Keratinocyte (primary cell): ENCODE results near the gene CDA. TPM values are rescaled to one million over a fixed set of nuclear protein-coding genes. Genes with fewer than 3 reads are reported as not detected.
A peak's percentile ranks its signal among the peaks of the same experiment; 100 is the strongest.

Source experiments
- DNase-seq: peaks from one replicate; pipeline ENCODE4 v3.0.0-alpha.2; 2011; ENCODE audit warnings: low read depth, missing footprints, low spot score
- FAIRE-seq: peaks from 2 replicates; lab custom pipeline; 2011; peaks lifted over from hg19 to GRCh38; lab: Jason Lieb, UNC
- H2AFZ ChIP-seq: 2 replicates; pipeline ENCODE4 v1.6.0; 2012; ENCODE audit warnings: low read length, control low read depth, inconsistent platforms; ENCODE audit not compliant: control insufficient read depth
- H3K27ac ChIP-seq: 2 replicates; pipeline ENCODE4 v1.5.1; 2011; ENCODE audit warnings: low read length; ENCODE audit not compliant: control insufficient read depth, insufficient read depth
- H3K27me3 ChIP-seq: 3 replicates; pipeline ENCODE4 v1.6.0; 2011; ENCODE audit warnings: low read length; ENCODE audit not compliant: control insufficient read depth, insufficient read depth; ENCODE audit errors: extremely low read depth
- H3K36me3 ChIP-seq, 2 experiments: 2 replicates in 1 of 2; 3 replicates in 1 of 2; pipeline ENCODE4 v1.5.1; 2011; ENCODE audit warnings: low read length in 2 of 2, mild to moderate bottlenecking in 1 of 2; ENCODE audit not compliant: control insufficient read depth in 2 of 2, insufficient read depth in 2 of 2; ENCODE audit errors: extremely low read depth in 1 of 2
- H3K4me1 ChIP-seq: 3 replicates; pipeline ENCODE4 v1.5.1; 2011; ENCODE audit warnings: low read length; ENCODE audit not compliant: control insufficient read depth, insufficient read depth; ENCODE audit errors: extremely low read depth
- H3K4me2 ChIP-seq: 3 replicates; pipeline ENCODE4 v1.6.0; 2011; ENCODE audit warnings: low read depth, low read length; ENCODE audit not compliant: control insufficient read depth, insufficient read depth; ENCODE audit errors: extremely low read depth
- H3K4me3 ChIP-seq, 3 experiments: fragments of 200-600 bp in 1 of 3; sonication (generic) in 1 of 3; 2 replicates in 2 of 3; 3 replicates in 1 of 3; pipeline ENCODE4 v1.5.1; 2011 to 2016; ENCODE audit warnings: low read length in 3 of 3, mild to moderate bottlenecking in 3 of 3, control low read depth in 2 of 3, inconsistent platforms in 1 of 3, low read depth in 1 of 3, mixed read lengths in 1 of 3, mixed run types in 1 of 3, moderate library complexity in 1 of 3; ENCODE audit not compliant: control insufficient read depth in 2 of 3, insufficient read depth in 2 of 3; ENCODE audit errors: extremely low read depth in 1 of 3
- H3K79me2 ChIP-seq: 2 replicates; pipeline ENCODE4 v1.6.0; 2012; ENCODE audit warnings: low read length; ENCODE audit not compliant: control insufficient read depth, insufficient read depth
- H3K9ac ChIP-seq: 3 replicates; pipeline ENCODE4 v1.6.0; 2011; ENCODE audit warnings: low read length; ENCODE audit not compliant: control insufficient read depth, insufficient read depth; ENCODE audit errors: extremely low read depth
- H3K9me1 ChIP-seq: 3 replicates; pipeline ENCODE4 v1.6.0; 2011; ENCODE audit warnings: low read length; ENCODE audit not compliant: control insufficient read depth, insufficient read depth; ENCODE audit errors: extremely low read depth
- H3K9me3 ChIP-seq: 2 replicates; pipeline ENCODE4 v1.5.1; 2012; ENCODE audit warnings: low read depth, low read length; ENCODE audit not compliant: control insufficient read depth
- H4K20me1 ChIP-seq: 3 replicates; pipeline ENCODE4 v1.6.0; 2011; ENCODE audit warnings: low read length; ENCODE audit not compliant: control insufficient read depth, insufficient read depth; ENCODE audit errors: extremely low read depth
- EZH2 ChIP-seq: IDR thresholded peaks from one replicate; pipeline ENCODE4 v1.6.1; 2012; ENCODE audit warnings: inconsistent platforms, mild to moderate bottlenecking, low read length, moderate library complexity
- dilution Hi-C: fragments of 300-500 bp; cut with MboI; formaldehyde crosslinking; loops from one replicate; pipeline ENCODE4 v1.7.0; 2020; ENCODE audit warnings: low sequenced_read_pairs; ENCODE audit not compliant: extremely low pct_ligation_motif_present
- polyA plus RNA-seq, 5 experiments: library from polyadenylated mRNA; depleted of rRNA in 3 of 5; stranded (reverse) in 3 of 5; stranded (forward) in 1 of 5; unstranded in 1 of 5; fragments of >200 nt; gene quantifications; 1 replicate in 1 of 5; 2 replicates in 3 of 5; 3 replicates in 1 of 5; pipeline versions ENCODE4 v1.2.1 to v1.2.3, GENCODE V29; 2011 to 2012; ENCODE audit warnings: missing spikeins in 2 of 5, low read depth in 1 of 5, low replicate concordance in 1 of 5
- TF ChIP-seq, protein P1 (sequence below), 3 experiments: IDR thresholded peaks in 1 of 3; conservative IDR thresholded peaks in 1 of 3; optimal IDR thresholded peaks in 1 of 3; 2 replicates in 2 of 3; 3 replicates in 1 of 3; pipeline versions ENCODE3 to v1.5.1; 2011; ENCODE audit warnings: low read length in 3 of 3, mild to moderate bottlenecking in 3 of 3, moderate library complexity in 2 of 3, control low read depth in 1 of 3, inconsistent platforms in 1 of 3; ENCODE audit not compliant: insufficient read depth in 2 of 3; ENCODE audit errors: extremely low read depth in 1 of 3

The CDA gene
- polyA plus RNA-seq, 1 donor (not counting 4 experiments of a cell fraction or from before 2014, with no cell fraction given) = 44.9 TPM

DNA sequence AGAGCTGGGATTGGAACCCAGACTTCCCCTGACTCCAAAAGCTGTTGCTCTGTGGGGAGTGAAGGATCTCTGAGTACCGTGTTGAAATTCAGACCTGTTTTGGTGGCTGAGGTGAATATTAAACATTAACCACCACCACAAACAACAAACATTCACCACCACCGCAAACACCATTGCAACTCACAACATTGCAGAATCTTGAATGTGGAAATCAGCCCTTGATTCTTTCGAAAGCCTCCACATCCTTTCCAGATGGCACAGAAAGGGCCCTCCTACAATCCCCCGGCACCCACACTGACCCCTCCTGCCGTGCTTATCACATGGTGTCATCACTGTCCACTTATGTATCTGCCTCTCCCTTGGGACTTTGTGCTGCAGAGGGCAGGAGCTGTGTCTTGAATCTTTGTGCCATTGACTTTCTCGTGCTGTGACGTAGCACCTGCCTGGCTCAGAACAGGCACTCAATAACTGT, 1.4 kb downstream of the CDA start:
- Histone ChIP-seq H3K36me3 (peaks cover 4 to 9% of the 10 kb centered on the region in 2 experiments), H3K4me2 (peak overlapping the region; percentile 98), H3K79me2 (peaks cover 37% of the 10 kb centered on the region), H3K27me3 (no peaks in the 10 kb centered on the region), H3K9me3 (no peaks in the 10 kb centered on the region), H3K9ac (peak overlapping the region; percentile 81), H3K4me3 (peak overlapping the region in 2 of 3 experiments; percentile 62 to 83), H2AFZ (no peak overlapping the region), H3K9me1 (no peaks in the 10 kb centered on the region), H3K27ac (no peak overlapping the region), H4K20me1 (no peaks in the 10 kb centered on the region), H3K4me1 (peaks cover 16% of the 10 kb centered on the region)
- FAIRE-seq (no peak), DNase-seq (no peak)
- dilution Hi-C loops = no loop called here
- TF ChIP-seq, protein P1, sequence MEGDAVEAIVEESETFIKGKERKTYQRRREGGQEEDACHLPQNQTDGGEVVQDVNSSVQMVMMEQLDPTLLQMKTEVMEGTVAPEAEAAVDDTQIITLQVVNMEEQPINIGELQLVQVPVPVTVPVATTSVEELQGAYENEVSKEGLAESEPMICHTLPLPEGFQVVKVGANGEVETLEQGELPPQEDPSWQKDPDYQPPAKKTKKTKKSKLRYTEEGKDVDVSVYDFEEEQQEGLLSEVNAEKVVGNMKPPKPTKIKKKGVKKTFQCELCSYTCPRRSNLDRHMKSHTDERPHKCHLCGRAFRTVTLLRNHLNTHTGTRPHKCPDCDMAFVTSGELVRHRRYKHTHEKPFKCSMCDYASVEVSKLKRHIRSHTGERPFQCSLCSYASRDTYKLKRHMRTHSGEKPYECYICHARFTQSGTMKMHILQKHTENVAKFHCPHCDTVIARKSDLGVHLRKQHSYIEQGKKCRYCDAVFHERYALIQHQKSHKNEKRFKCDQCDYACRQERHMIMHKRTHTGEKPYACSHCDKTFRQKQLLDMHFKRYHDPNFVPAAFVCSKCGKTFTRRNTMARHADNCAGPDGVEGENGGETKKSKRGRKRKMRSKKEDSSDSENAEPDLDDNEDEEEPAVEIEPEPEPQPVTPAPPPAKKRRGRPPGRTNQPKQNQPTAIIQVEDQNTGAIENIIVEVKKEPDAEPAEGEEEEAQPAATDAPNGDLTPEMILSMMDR (optimal IDR thresholded peaks at IDR 0.05 in 1 of 3, IDR thresholded peaks at IDR 0.05 in 1 of 3, conservative IDR thresholded peaks at IDR 0.05 in 1 of 3; ENCODE audit: extremely low read depth in 1 of 3, insufficient read depth in 2 of 3, low read length in 3 of 3) = no peak
- no peak for TF ChIP-seq EZH2

DNA sequence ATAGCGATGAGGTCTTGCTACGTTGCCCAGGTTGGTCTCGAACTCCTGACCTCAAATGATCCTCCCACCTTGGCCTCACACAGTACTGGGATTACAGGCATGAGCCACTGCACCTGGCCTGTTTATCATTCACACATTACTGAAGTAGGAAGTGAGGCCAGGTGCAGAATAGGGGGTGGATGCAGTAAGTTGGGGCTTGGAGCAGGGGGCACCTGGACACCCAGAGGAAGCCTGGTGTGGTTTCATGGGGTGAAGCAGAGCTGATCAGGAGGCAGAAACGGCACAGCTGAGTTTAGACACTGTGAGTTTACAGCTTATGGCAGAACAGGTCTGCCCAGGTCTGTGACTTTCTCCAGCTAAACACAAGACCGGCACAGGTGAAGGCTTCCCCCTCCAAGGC, 4.9 kb downstream of the CDA start:
- DNase-seq (no peak), FAIRE-seq (no peak)
- no peak overlapping the region for H3K4me2 ChIP-seq
- peaks cover 4 to 9% of the 10 kb centered on the region in 2 experiments for H3K36me3 ChIP-seq
- H3K79me2 ChIP-seq = peaks cover 37% of the 10 kb centered on the region
- no peak overlapping the region for H3K9ac ChIP-seq
- H4K20me1 ChIP-seq = no peaks in the 10 kb centered on the region
- TF ChIP-seq, protein P1 (optimal IDR thresholded peaks at IDR 0.05 in 1 of 3, IDR thresholded peaks at IDR 0.05 in 1 of 3, conservative IDR thresholded peaks at IDR 0.05 in 1 of 3; ENCODE audit: extremely low read depth in 1 of 3, insufficient read depth in 2 of 3, low read length in 3 of 3) = no peak
- TF ChIP-seq EZH2 = no peak
- H3K27me3 ChIP-seq = no peaks in the 10 kb centered on the region
- no peaks in the 10 kb centered on the region for H3K9me1 ChIP-seq
- H3K4me1 ChIP-seq = peaks cover 12% of the 10 kb centered on the region
- H3K9me3 ChIP-seq = no peaks in the 10 kb centered on the region
- no peak overlapping the region for H3K27ac ChIP-seq
- no peak overlapping the region for H2AFZ ChIP-seq
- dilution Hi-C loops = no loop called here
- no peak overlapping the region for H3K4me3 ChIP-seq
